IMR-90 (cell line): ENCODE measurements around the gene RANGRF. TPM values are rescaled to one million over a fixed set of nuclear protein-coding genes. Genes with fewer than 3 reads are reported as not detected.
"Not testable (repeated sequence)": the region's sequence is repeated elsewhere in the genome, so short reads cannot be mapped to it uniquely, and the experiment has no call there.

Experiments
- ATAC-seq: fragments of 200-7000 bp; cut with Tn5 transposase; 2 replicates; pipeline ENCODE4 v1.9.1; 2020; ENCODE audit warnings: low read depth, mild to moderate bottlenecking, moderate library complexity
- BruUV-seq: library from RNA; stranded (reverse); fragments of 400-500 nt; replicated peaks from 2 replicates; lab custom pipeline; 2021; lab: Mats Ljungman, UMichigan
- CTCF ChIA-PET: fragments of 300-600 bp; formaldehyde crosslinking; extraction: SDS; loops from one replicate; lab custom pipeline; 2021; ENCODE audit warnings: antibody characterized with exemption; lab: Yijun Ruan, JAX
- POLR2A ChIA-PET: fragments of 300-600 bp; sonication (Branson Sonifier 250); formaldehyde crosslinking; loops from one replicate; lab custom pipeline; 2022; ENCODE audit warnings: antibody characterized with exemption; ENCODE audit not compliant: unreplicated experiment; lab: Charles Lee
- DNase-seq: peaks from one replicate; pipeline ENCODE4 v3.0.0; 2013
- H2AFZ ChIP-seq: replicated peaks from 2 replicates; pipeline ENCODE3; 2013; ENCODE audit warnings: low read length, mild to moderate bottlenecking; ENCODE audit not compliant: poor library complexity
- H2AK5ac ChIP-seq: 2 replicates; pipeline ENCODE4 v1.6.1; 2013; ENCODE audit warnings: low read depth, low read length, inconsistent platforms
- H2AK9ac ChIP-seq: replicated peaks from 2 replicates; pipeline ENCODE3; 2013; ENCODE audit warnings: mild to moderate bottlenecking, low read depth, low read length, moderate library complexity; ENCODE audit not compliant: poor library complexity
- H2BK120ac ChIP-seq: 2 replicates; pipeline ENCODE4 v1.6.1; 2013; ENCODE audit warnings: low read depth, low read length, inconsistent platforms
- H2BK15ac ChIP-seq: 3 replicates; pipeline ENCODE4 v1.6.1; 2013; ENCODE audit warnings: low read depth, low read length, inconsistent platforms
- H2BK20ac ChIP-seq: 2 replicates; pipeline ENCODE4 v1.6.1; 2013; ENCODE audit warnings: low read depth, mild to moderate bottlenecking, inconsistent platforms, low read length, moderate library complexity
- H2BK5ac ChIP-seq: 2 replicates; pipeline ENCODE4 v1.6.1; 2013; ENCODE audit warnings: mild to moderate bottlenecking, low read depth, low read length, inconsistent platforms; ENCODE audit not compliant: poor library complexity, severe bottlenecking
- H3K14ac ChIP-seq: replicated peaks from 2 replicates; pipeline ENCODE4 v1.6.1; 2013; ENCODE audit warnings: low read depth, low read length, inconsistent platforms
- H3K18ac ChIP-seq: 2 replicates; pipeline ENCODE4 v1.6.1; 2013; ENCODE audit warnings: low read depth, low read length, control low read depth
- H3K23ac ChIP-seq: 2 replicates; pipeline ENCODE4 v1.6.1; 2013; ENCODE audit warnings: low read depth, low read length, inconsistent platforms
- H3K27ac ChIP-seq: 2 replicates; pipeline ENCODE4 v1.5.1; 2013; ENCODE audit warnings: mild to moderate bottlenecking, control low read depth, low read length; ENCODE audit not compliant: insufficient read depth
- H3K27me3 ChIP-seq: 2 replicates; pipeline ENCODE4 v1.6.1; 2013; ENCODE audit warnings: low read length; ENCODE audit not compliant: control insufficient read depth, insufficient read depth
- H3K36me3 ChIP-seq: 2 replicates; pipeline ENCODE4 v1.6.1; 2013; ENCODE audit warnings: low read length, mixed read lengths; ENCODE audit not compliant: control insufficient read depth, insufficient read depth
- H3K4ac ChIP-seq: 2 replicates; pipeline ENCODE4 v1.6.1; 2013; ENCODE audit warnings: low read depth, low read length, inconsistent platforms
- H3K4me1 ChIP-seq: 2 replicates; pipeline ENCODE4 v1.6.1; 2013; ENCODE audit warnings: low read length, mixed read lengths; ENCODE audit not compliant: control insufficient read depth, insufficient read depth
- H3K4me2 ChIP-seq: 2 replicates; pipeline ENCODE4 v1.6.1; 2013; ENCODE audit warnings: low read depth, mild to moderate bottlenecking, control low read depth, low read length, moderate library complexity
- H3K4me3 ChIP-seq: 2 replicates; pipeline ENCODE4 v1.5.1; 2013; ENCODE audit warnings: low read depth, mild to moderate bottlenecking, control low read depth, low read length, moderate library complexity; ENCODE audit not compliant: insufficient read depth
- H3K56ac ChIP-seq: 2 replicates; pipeline ENCODE4 v1.6.1; 2013; ENCODE audit warnings: low read length, inconsistent platforms; ENCODE audit not compliant: insufficient read depth; ENCODE audit errors: extremely low read depth
- H3K79me1 ChIP-seq, 2 experiments: 2 replicates each; pipeline ENCODE4 v1.6.1; 2013; ENCODE audit warnings: low read length in 2 of 2, inconsistent platforms in 1 of 2, low read depth in 1 of 2
- H3K9ac ChIP-seq: 2 replicates; pipeline ENCODE4 v1.6.1; 2013; ENCODE audit warnings: low read depth, low read length, control low read depth
- H3K9me1 ChIP-seq: 2 replicates; pipeline ENCODE4 v1.6.1; 2013; ENCODE audit warnings: low read length, inconsistent platforms; ENCODE audit not compliant: insufficient read depth
- H3K9me3 ChIP-seq: 2 replicates; pipeline ENCODE4 v1.6.1; 2013; ENCODE audit warnings: low read length; ENCODE audit not compliant: control insufficient read depth, insufficient read depth
- H4K20me1 ChIP-seq: 2 replicates; pipeline ENCODE4 v1.6.1; 2013; ENCODE audit warnings: low read length, inconsistent platforms; ENCODE audit not compliant: insufficient read depth
- H4K5ac ChIP-seq: 2 replicates; pipeline ENCODE4 v1.6.1; 2013; ENCODE audit warnings: mild to moderate bottlenecking, low read depth, low read length, control low read depth
- H4K8ac ChIP-seq, 2 experiments: 2 replicates each; pipeline ENCODE4 v1.6.1; 2013; ENCODE audit warnings: low read depth in 2 of 2, low read length in 2 of 2, control low read depth in 1 of 2, inconsistent platforms in 1 of 2
- H4K91ac ChIP-seq: 2 replicates; pipeline ENCODE4 v1.6.1; 2013; ENCODE audit warnings: low read depth, low read length, inconsistent platforms; ENCODE audit not compliant: insufficient read depth
- WGBS, 2 experiments: methylation state at CpG; one replicate each; pipeline versions ENCODE4 v1.1.5 to v1.1.7; 2013; ENCODE audit warnings: missing lambda C conversion rate in 2 of 2; ENCODE audit not compliant: insufficient read length in 1 of 2; ENCODE audit errors: extremely low coverage in 2 of 2; 5-methylcytosine and 5-hydroxymethylcytosine counted together
- dilution Hi-C: fragments of 300-500 bp; cut with HindIII; formaldehyde crosslinking; loops from one replicate; pipeline ENCODE4 v1.14.3; 2018; ENCODE audit warnings: low sequenced_read_pairs; ENCODE audit not compliant: unreplicated experiment
- in situ Hi-C: fragments of 300-500 bp; cut with MboI; formaldehyde crosslinking; loops from 3 replicates; pipeline ENCODE4 v1.14.3; 2019; ENCODE audit warnings: low sequenced_read_pairs, inconsistent platforms, mixed read lengths
- intact Hi-C: fragments of 100-400 bp; cut with micrococcal nuclease; formaldehyde crosslinking; loops from 2 replicates; pipeline ENCODE4 v1.10.0; 2022
- polyA plus RNA-seq, 3 experiments: library from polyadenylated mRNA; depleted of rRNA; stranded (reverse); fragments of >200 nt; gene quantifications; 2 replicates each; pipeline ENCODE4 v1.2.3, GENCODE V29; 2012; ENCODE audit warnings: low replicate concordance in 1 of 3
- total RNA-seq: library from RNA; depleted of rRNA; stranded (reverse); fragments of >200 nt; gene quantifications from 2 replicates; pipeline ENCODE4 v1.2.3, GENCODE V29; 2012

Gene RANGRF
- total and polyA plus RNA-seq, 2 of the 4 experiments (the other 2 are of a cell fraction), result 19.5 to 36.6 TPM

GRCh38 chr17:8251411-8251810 is 37.1 kb upstream of the RANGRF start:
- H4K8ac ChIP-seq, ATAC-seq, H4K20me1 ChIP-seq, in situ Hi-C loops, BruUV-seq, H3K27me3 ChIP-seq, H3K18ac ChIP-seq, H2AK9ac ChIP-seq, DNase-seq, H2BK15ac ChIP-seq, H4K91ac ChIP-seq, H2AK5ac ChIP-seq, H3K4me1 ChIP-seq, H3K56ac ChIP-seq, H3K4ac ChIP-seq, H3K9me3 ChIP-seq, intact Hi-C loops, H4K5ac ChIP-seq, H3K4me2 ChIP-seq, dilution Hi-C loops, H2BK5ac ChIP-seq, H2BK120ac ChIP-seq, H3K14ac ChIP-seq, H3K27ac ChIP-seq, H2BK20ac ChIP-seq, H3K23ac ChIP-seq, H3K9ac ChIP-seq, H3K4me3 ChIP-seq, H2AFZ ChIP-seq, POLR2A ChIA-PET: not testable (repeated sequence)
- H3K79me1 ChIP-seq, result peaks cover 20 to 35% of the 10 kb centered on the region in 2 experiments
- WGBS, 2 experiments, result no CpG with 5 or more reads among the region's 2 CpGs
- peaks cover 10% of the 10 kb centered on the region; the same call in 1 of the 2 replicates for H3K9me1 ChIP-seq
- peaks cover 19% of the 10 kb centered on the region for H3K36me3 ChIP-seq
- CTCF ChIA-PET, result interaction anchor here (0.7 kb wide), 1 partner anchor 191 kb away, joined by 3 read pairs; no protein-coding TSS in a partner anchor
